Measurements from ENCODE around the gene UQCRFS1.
"Not testable (repeated sequence)": the region's sequence is repeated elsewhere in the genome, so short reads cannot be mapped to it uniquely, and the experiment has no call there.

The UQCRFS1 gene

GRCh38 chr19:29255006-29255405 lies 42.1 kb upstream of the UQCRFS1 start:
- H2BK120ac ChIP-seq (ENCODE audit: low read depth, low read length): no peak overlapping the region
- no peak overlapping the region for H2BK15ac ChIP-seq (ENCODE audit: low read depth, poor library complexity, severe bottlenecking)
- no peak overlapping the region for H2AFZ ChIP-seq (ENCODE audit: low read depth, low read length)
- H3K4me1 ChIP-seq (ENCODE audit: control insufficient read depth, insufficient read depth, low read depth, low read length): no peaks in the 10 kb centered on the region
- H3K79me1 ChIP-seq (replicated peaks; ENCODE audit: low read length, poor library complexity, severe bottlenecking): no peaks in the 10 kb centered on the region
- H2AK5ac ChIP-seq (ENCODE audit: low read length, severe bottlenecking): no peak overlapping the region
- H3K27ac ChIP-seq (ENCODE audit: low read length, poor library complexity, severe bottlenecking): no peak overlapping the region
- H3K4me3 ChIP-seq (ENCODE audit: insufficient read depth in 1 of 2, low read depth in 1 of 2, low read length in 2 of 2): no peak overlapping the region
- no peak overlapping the region for H3K18ac ChIP-seq (ENCODE audit: low read depth in 1 of 2, low read length in 2 of 2)
- no peak overlapping the region for H4K8ac ChIP-seq (ENCODE audit: low read length)
- peaks cover 0 to 1% of the 10 kb centered on the region in 2 experiments for H3K27me3 ChIP-seq (ENCODE audit: control insufficient read depth in 1 of 2, insufficient read depth in 1 of 2, low read length in 2 of 2)
- no peaks in the 10 kb centered on the region for H3K36me3 ChIP-seq (ENCODE audit: control insufficient read depth in 1 of 2, insufficient read depth in 2 of 2, low read depth in 1 of 2, low read length in 2 of 2)
- H2BK12ac ChIP-seq (ENCODE audit: low read length in 2 of 2): no peak overlapping the region
- H3K9ac ChIP-seq (ENCODE audit: low read length): no peak overlapping the region
- no peak overlapping the region for H3K14ac ChIP-seq (ENCODE audit: low read length in 2 of 2)
- 82% methylated on average over 9 of the region's 9 CpGs for WGBS
- no peak overlapping the region for H2BK5ac ChIP-seq (ENCODE audit: low read depth, low read length, poor library complexity, severe bottlenecking)
- no peak overlapping the region for H3K23ac ChIP-seq (ENCODE audit: low read length in 2 of 2)
- H3K4me2 ChIP-seq (ENCODE audit: low read length, poor library complexity, severe bottlenecking): no peak overlapping the region
- no peak for DNase-seq
- H4K91ac ChIP-seq (ENCODE audit: low read length): no peak overlapping the region
- H3K4ac ChIP-seq (ENCODE audit: low read depth in 1 of 2, low read length in 2 of 2): no peak overlapping the region
- no peaks in the 10 kb centered on the region for H3K9me3 ChIP-seq (ENCODE audit: control insufficient read depth, low read length)

- H3K9ac ChIP-seq (ENCODE audit: low read length); H3K9me3 ChIP-seq (ENCODE audit: control insufficient read depth, low read length); H2AK5ac ChIP-seq (ENCODE audit: low read length, severe bottlenecking); H3K23ac ChIP-seq (ENCODE audit: low read length in 2 of 2); H2BK5ac ChIP-seq (ENCODE audit: low read depth, low read length, poor library complexity, severe bottlenecking); H2AFZ ChIP-seq (ENCODE audit: low read depth, low read length); H2BK120ac ChIP-seq (ENCODE audit: low read depth, low read length); H3K4me3 ChIP-seq (ENCODE audit: insufficient read depth in 1 of 2, low read depth in 1 of 2, low read length in 2 of 2); H3K27ac ChIP-seq (ENCODE audit: low read length, poor library complexity, severe bottlenecking); H2BK12ac ChIP-seq (ENCODE audit: low read length in 2 of 2); H3K4ac ChIP-seq (ENCODE audit: low read depth in 1 of 2, low read length in 2 of 2); H3K4me2 ChIP-seq (ENCODE audit: low read length, poor library complexity, severe bottlenecking); H4K91ac ChIP-seq (ENCODE audit: low read length); H3K4me1 ChIP-seq (ENCODE audit: control insufficient read depth, insufficient read depth, low read depth, low read length); H2BK15ac ChIP-seq (ENCODE audit: low read depth, poor library complexity, severe bottlenecking); DNase-seq; H3K36me3 ChIP-seq (ENCODE audit: control insufficient read depth in 1 of 2, insufficient read depth in 2 of 2, low read depth in 1 of 2, low read length in 2 of 2); H3K79me1 ChIP-seq (replicated peaks; ENCODE audit: low read length, poor library complexity, severe bottlenecking); H3K18ac ChIP-seq (ENCODE audit: low read depth in 1 of 2, low read length in 2 of 2); H3K14ac ChIP-seq (ENCODE audit: low read length in 2 of 2); H4K8ac ChIP-seq (ENCODE audit: low read length): not testable (repeated sequence)
- 77% methylated on average over 2 of the region's 3 CpGs for WGBS
- peaks cover 3 to 25% of the 10 kb centered on the region in 2 experiments for H3K27me3 ChIP-seq (ENCODE audit: control insufficient read depth in 1 of 2, insufficient read depth in 1 of 2, low read length in 2 of 2)
These were observed 36.8 kb upstream of the UQCRFS1 start for GRCh38 chr19:29249798-29250197.

GRCh38 chr19:29248332-29248844 lies 35.4 kb upstream of the UQCRFS1 start:
- H3K4ac ChIP-seq (ENCODE audit: low read depth in 1 of 2, low read length in 2 of 2): no peak overlapping the region
- 61% methylated on average over 9 of the region's 9 CpGs for WGBS
- H2BK5ac ChIP-seq (ENCODE audit: low read depth, low read length, poor library complexity, severe bottlenecking): no peak overlapping the region
- H3K4me1 ChIP-seq (ENCODE audit: control insufficient read depth, insufficient read depth, low read depth, low read length): no peaks in the 10 kb centered on the region
- no peaks in the 10 kb centered on the region for H3K36me3 ChIP-seq (ENCODE audit: control insufficient read depth in 1 of 2, insufficient read depth in 2 of 2, low read depth in 1 of 2, low read length in 2 of 2)
- no peak overlapping the region for H3K4me3 ChIP-seq (ENCODE audit: insufficient read depth in 1 of 2, low read depth in 1 of 2, low read length in 2 of 2)
- no peak overlapping the region for H4K91ac ChIP-seq (ENCODE audit: low read length)
- no peak overlapping the region for H2AK5ac ChIP-seq (ENCODE audit: low read length, severe bottlenecking)
- H3K9me3 ChIP-seq (ENCODE audit: control insufficient read depth, low read length): no peaks in the 10 kb centered on the region
- H2AFZ ChIP-seq (ENCODE audit: low read depth, low read length): no peak overlapping the region
- no peak overlapping the region for H2BK15ac ChIP-seq (ENCODE audit: low read depth, poor library complexity, severe bottlenecking)
- H3K27me3 ChIP-seq (ENCODE audit: control insufficient read depth in 1 of 2, insufficient read depth in 1 of 2, low read length in 2 of 2): peaks cover 3 to 35% of the 10 kb centered on the region in 2 experiments
- no peak overlapping the region for H3K27ac ChIP-seq (ENCODE audit: low read length, poor library complexity, severe bottlenecking)
- no peak overlapping the region for H3K18ac ChIP-seq (ENCODE audit: low read depth in 1 of 2, low read length in 2 of 2)
- no peak overlapping the region for H4K8ac ChIP-seq (ENCODE audit: low read length)
- H3K9ac ChIP-seq (ENCODE audit: low read length): no peak overlapping the region
- H2BK12ac ChIP-seq (ENCODE audit: low read length in 2 of 2): no peak overlapping the region
- H3K4me2 ChIP-seq (ENCODE audit: low read length, poor library complexity, severe bottlenecking): no peak overlapping the region
- no peaks in the 10 kb centered on the region for H3K79me1 ChIP-seq (replicated peaks; ENCODE audit: low read length, poor library complexity, severe bottlenecking)
- DNase-seq: no peak
- H3K14ac ChIP-seq (ENCODE audit: low read length in 2 of 2): no peak overlapping the region
- no peak overlapping the region for H2BK120ac ChIP-seq (ENCODE audit: low read depth, low read length)
- no peak overlapping the region for H3K23ac ChIP-seq (ENCODE audit: low read length in 2 of 2)

- H3K27me3 ChIP-seq (ENCODE audit: control insufficient read depth in 1 of 2, insufficient read depth in 1 of 2, low read length in 2 of 2): peaks cover 3 to 35% of the 10 kb centered on the region in 2 experiments
- no peak overlapping the region for H3K27ac ChIP-seq (ENCODE audit: low read length, poor library complexity, severe bottlenecking)
- 28% methylated on average over 9 of the region's 9 CpGs for WGBS
- H3K4ac ChIP-seq (ENCODE audit: low read depth in 1 of 2, low read length in 2 of 2): no peak overlapping the region
- no peak overlapping the region for H3K23ac ChIP-seq (ENCODE audit: low read length in 2 of 2)
- no peak overlapping the region for H4K8ac ChIP-seq (ENCODE audit: low read length)
- H3K4me3 ChIP-seq (ENCODE audit: insufficient read depth in 1 of 2, low read depth in 1 of 2, low read length in 2 of 2): no peak overlapping the region
- H3K4me2 ChIP-seq (ENCODE audit: low read length, poor library complexity, severe bottlenecking): no peak overlapping the region
- H3K79me1 ChIP-seq (replicated peaks; ENCODE audit: low read length, poor library complexity, severe bottlenecking): no peaks in the 10 kb centered on the region
- no peak overlapping the region for H3K14ac ChIP-seq (ENCODE audit: low read length in 2 of 2)
- H2BK15ac ChIP-seq (ENCODE audit: low read depth, poor library complexity, severe bottlenecking): no peak overlapping the region
- H3K4me1 ChIP-seq (ENCODE audit: control insufficient read depth, insufficient read depth, low read depth, low read length): no peaks in the 10 kb centered on the region
- H2AFZ ChIP-seq (ENCODE audit: low read depth, low read length): no peak overlapping the region
- no peak overlapping the region for H2AK5ac ChIP-seq (ENCODE audit: low read length, severe bottlenecking)
- no peak overlapping the region for H2BK120ac ChIP-seq (ENCODE audit: low read depth, low read length)
- no peak overlapping the region for H2BK12ac ChIP-seq (ENCODE audit: low read length in 2 of 2)
- no peak overlapping the region for H4K91ac ChIP-seq (ENCODE audit: low read length)
- H3K9me3 ChIP-seq (ENCODE audit: control insufficient read depth, low read length): no peaks in the 10 kb centered on the region
- H3K9ac ChIP-seq (ENCODE audit: low read length): no peak overlapping the region
- no peak for DNase-seq
- no peaks in the 10 kb centered on the region for H3K36me3 ChIP-seq (ENCODE audit: control insufficient read depth in 1 of 2, insufficient read depth in 2 of 2, low read depth in 1 of 2, low read length in 2 of 2)
- no peak overlapping the region for H3K18ac ChIP-seq (ENCODE audit: low read depth in 1 of 2, low read length in 2 of 2)
- H2BK5ac ChIP-seq (ENCODE audit: low read depth, low read length, poor library complexity, severe bottlenecking): no peak overlapping the region
These were observed 34.9 kb upstream of the UQCRFS1 start for GRCh38 chr19:29247872-29248271.
